WTC11 (cell line): ENCODE data around the gene MEA1.

ENCODE experiments used
- CREM ChIP-seq: sonication (generic); formaldehyde crosslinking; IDR thresholded peaks from 2 replicates; pipeline ENCODE4 v1.8.1; 2022; ENCODE audit warnings: mild to moderate bottlenecking, missing genetic modification reagents, moderate library complexity
- CTCF ChIP-seq: fragments of 200-600 bp; IDR thresholded peaks from 2 replicates; pipeline ENCODE4 v1.8.0; 2022; ENCODE audit warnings: antibody characterized with exemption
- JUN ChIP-seq: sonication (generic); formaldehyde crosslinking; IDR thresholded peaks from 2 replicates; pipeline ENCODE4 v1.8.0; 2023; ENCODE audit warnings: mild to moderate bottlenecking, missing genetic modification reagents
- PRDM15 ChIP-seq: sonication (generic); formaldehyde crosslinking; IDR thresholded peaks from 2 replicates; pipeline ENCODE4 v1.8.0; 2022; ENCODE audit warnings: missing genetic modification reagents
- ZNF121 ChIP-seq: sonication (generic); formaldehyde crosslinking; IDR thresholded peaks from 2 replicates; pipeline ENCODE4 v1.8.0; 2023; ENCODE audit warnings: missing genetic modification reagents

- TF ChIP-seq ZNF121 (CRISPR knock-in tag) (no peak), CREM (CRISPR knock-in tag) (no peak), PRDM15 (CRISPR knock-in tag) (no peak), JUN (CRISPR knock-in tag) (no peak), CTCF (no peak)
Observed at GRCh38 chr6:43011207-43011606, 2.5 kb downstream of the MEA1 start.
